HEK293T (cell line): ENCODE measurements around the gene MAN2A1.

Source experiments
- ELF4 ChIP-seq: fragments of 450-650 bp; IDR thresholded peaks from 2 replicates; pipeline ENCODE4 v1.6.1; 2017; ENCODE audit warnings: antibody characterized with exemption
- SP1 ChIP-seq: fragments of 450-650 bp; IDR thresholded peaks from 2 replicates; pipeline ENCODE4 v1.6.1; 2017

DNA sequence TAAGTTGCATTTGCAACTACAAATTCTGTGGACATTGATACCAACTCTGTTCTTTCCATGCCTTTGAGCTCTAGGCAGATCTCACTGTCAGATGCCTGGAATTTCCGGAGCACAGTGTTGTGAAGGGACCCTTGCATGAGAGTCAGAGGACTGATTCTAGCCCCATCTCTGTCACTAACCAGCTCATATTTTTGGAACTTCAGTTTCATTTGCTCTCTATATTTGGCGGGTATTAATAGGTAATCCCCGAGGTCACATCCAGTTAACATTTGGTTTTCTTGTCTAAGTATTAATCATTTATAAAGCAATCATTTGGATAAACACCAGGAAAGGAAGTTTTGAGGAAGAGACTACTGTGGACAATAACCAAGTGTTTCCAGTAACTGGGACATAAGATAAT is 115.7 kb downstream of the MAN2A1 start:
- TF ChIP-seq ELF4 (no peak), SP1 (no peak)
